ENCODE data around the gene CHRNA9. TPM values are rescaled to one million over a fixed set of nuclear protein-coding genes. Genes with fewer than 3 reads are reported as not detected.

CHRNA9 gene
- total RNA-seq, 2 experiments from 2014 or later, result 0.22 TPM; not detected in 1

GRCh38 chr4:40348000-40348399 lies 12.9 kb downstream of the CHRNA9 start:
- Mint-ChIP-seq H3K36me3 (no peaks in the 10 kb centered on the region), H3K4me1 (peaks cover 12% of the 10 kb centered on the region), H3K4me3 (no peak overlapping the region), H3K9me3 (no peaks in the 10 kb centered on the region), H3K27me3 (no peaks in the 10 kb centered on the region), H3K27ac (no peak overlapping the region)
- DNase-seq, result no peak

- Mint-ChIP-seq H3K4me1 (peaks cover 12% of the 10 kb centered on the region), H3K4me3 (no peak overlapping the region), H3K27ac (no peak overlapping the region), H3K36me3 (no peaks in the 10 kb centered on the region), H3K9me3 (no peaks in the 10 kb centered on the region), H3K27me3 (no peaks in the 10 kb centered on the region)
- no peak for DNase-seq
These were observed 14.5 kb downstream of the CHRNA9 start for GRCh38 chr4:40349561-40350198.

- Mint-ChIP-seq H3K4me3 (no peak overlapping the region), H3K4me1 (peaks cover 12% of the 10 kb centered on the region), H3K27ac (no peak overlapping the region), H3K27me3 (no peaks in the 10 kb centered on the region), H3K36me3 (no peaks in the 10 kb centered on the region), H3K9me3 (no peaks in the 10 kb centered on the region)
- no peak for DNase-seq
These were observed 15.6 kb downstream of the CHRNA9 start for GRCh38 chr4:40350627-40351227.

DNA sequence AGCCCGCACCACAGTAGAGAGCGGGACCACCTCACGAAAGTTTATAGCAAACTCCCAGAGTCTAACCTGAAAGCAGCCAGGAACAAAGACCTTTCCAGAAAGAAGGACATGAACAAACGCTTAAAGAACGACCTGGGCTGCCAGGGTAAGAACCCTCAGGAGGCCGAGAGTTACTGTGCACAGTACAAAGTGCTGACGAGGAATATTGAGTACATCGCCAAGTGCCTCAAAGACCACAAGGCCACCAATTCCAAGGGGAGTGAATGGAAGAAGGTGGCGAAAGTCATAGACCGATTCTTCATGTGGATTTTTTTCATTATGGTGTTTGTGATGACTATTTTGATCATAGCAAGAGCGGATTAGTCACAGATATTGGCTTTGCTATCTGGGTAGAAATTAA lies 19.0 kb downstream of the CHRNA9 start:
- DNase-seq, result no peak
- no peaks in the 10 kb centered on the region for H3K9me3 Mint-ChIP-seq
- H3K4me3 Mint-ChIP-seq, result no peak overlapping the region
- H3K36me3 Mint-ChIP-seq, result no peaks in the 10 kb centered on the region
- no peaks in the 10 kb centered on the region for H3K27me3 Mint-ChIP-seq
- peaks cover 11% of the 10 kb centered on the region for H3K4me1 Mint-ChIP-seq
- H3K27ac Mint-ChIP-seq, result no peak overlapping the region

GRCh38 chr4:40355131-40355530 lies 20.0 kb downstream of the CHRNA9 start:
- Mint-ChIP-seq H3K4me3 (no peak overlapping the region), H3K27me3 (no peaks in the 10 kb centered on the region), H3K27ac (no peak overlapping the region), H3K9me3 (no peaks in the 10 kb centered on the region), H3K4me1 (peaks cover 2% of the 10 kb centered on the region), H3K36me3 (no peaks in the 10 kb centered on the region)
- no peak for DNase-seq

- DNase-seq, result no peak
- H3K4me3 Mint-ChIP-seq, result no peak overlapping the region
- no peaks in the 10 kb centered on the region for H3K27me3 Mint-ChIP-seq
- no peaks in the 10 kb centered on the region for H3K4me1 Mint-ChIP-seq
- H3K27ac Mint-ChIP-seq, result no peak overlapping the region
- H3K36me3 Mint-ChIP-seq, result no peaks in the 10 kb centered on the region
- H3K9me3 Mint-ChIP-seq, result peaks cover 4% of the 10 kb centered on the region
These were observed 22.6 kb downstream of the CHRNA9 start for GRCh38 chr4:40357738-40358137.

GRCh38 chr4:40361338-40361737 lies 26.2 kb downstream of the CHRNA9 start:
- H3K36me3 Mint-ChIP-seq, result no peaks in the 10 kb centered on the region
- no peaks in the 10 kb centered on the region for H3K4me1 Mint-ChIP-seq
- DNase-seq, result no peak
- no peak overlapping the region for H3K4me3 Mint-ChIP-seq
- peaks cover 4% of the 10 kb centered on the region for H3K9me3 Mint-ChIP-seq
- no peaks in the 10 kb centered on the region for H3K27me3 Mint-ChIP-seq
- H3K27ac Mint-ChIP-seq, result no peak overlapping the region

- Mint-ChIP-seq H3K9me3 (peaks cover 4% of the 10 kb centered on the region), H3K27me3 (no peaks in the 10 kb centered on the region), H3K4me1 (no peaks in the 10 kb centered on the region), H3K4me3 (no peak overlapping the region), H3K27ac (no peak overlapping the region), H3K36me3 (no peaks in the 10 kb centered on the region)
- DNase-seq, result no peak
These were observed 28.3 kb downstream of the CHRNA9 start for GRCh38 chr4:40363382-40363920.

DNA sequence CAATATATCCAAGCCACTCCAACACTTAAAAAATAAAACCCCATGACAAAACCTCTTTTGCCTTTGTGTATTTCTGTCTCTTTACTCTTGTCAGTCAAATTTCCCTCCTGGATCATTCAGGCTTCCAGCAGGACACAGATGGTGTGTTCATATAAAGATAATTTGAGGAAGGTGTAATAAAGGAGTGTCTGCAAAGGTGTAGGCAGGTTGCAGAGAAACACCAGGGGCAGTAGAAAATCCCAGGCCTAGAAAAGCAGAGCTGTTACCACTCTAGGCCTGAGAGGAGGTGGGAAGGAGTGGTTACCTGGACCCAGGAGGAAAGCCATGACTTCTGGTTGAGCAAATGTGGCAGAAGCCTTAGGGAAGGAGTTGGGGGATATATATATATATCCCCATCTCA lies 28.8 kb downstream of the CHRNA9 start:
- no peak overlapping the region for H3K27ac Mint-ChIP-seq
- H3K9me3 Mint-ChIP-seq, result peaks cover 4% of the 10 kb centered on the region
- no peak overlapping the region for H3K4me3 Mint-ChIP-seq

DNA sequence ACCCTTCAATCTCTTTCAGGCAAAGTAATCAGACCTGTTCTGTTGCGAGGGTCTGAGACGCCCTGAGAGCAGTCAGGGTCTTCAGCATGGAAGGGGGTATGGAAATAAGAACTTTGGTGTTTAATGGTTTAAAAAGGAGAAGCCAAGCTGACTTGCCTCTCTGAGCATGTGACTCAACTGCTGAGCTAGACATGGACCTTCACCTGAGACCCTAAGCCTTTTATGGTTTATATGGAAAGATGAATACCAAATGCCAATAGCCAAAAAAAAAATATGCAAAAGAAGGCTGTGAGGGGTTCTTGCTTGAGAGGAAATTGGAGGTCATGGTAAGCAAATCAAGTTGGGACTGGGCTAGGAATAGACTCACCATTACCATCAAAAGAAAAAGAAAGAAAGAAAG lies 30.6 kb downstream of the CHRNA9 start:
- peaks cover 4% of the 10 kb centered on the region for H3K9me3 Mint-ChIP-seq
- H3K36me3 Mint-ChIP-seq, result no peaks in the 10 kb centered on the region
- no peak overlapping the region for H3K27ac Mint-ChIP-seq
- H3K4me3 Mint-ChIP-seq, result no peak overlapping the region
- H3K4me1 Mint-ChIP-seq, result no peaks in the 10 kb centered on the region
- no peaks in the 10 kb centered on the region for H3K27me3 Mint-ChIP-seq
- DNase-seq, result no peak

More for the DNA sequence above, 28.8 kb downstream of the CHRNA9 start:
- no peak for DNase-seq
- H3K27me3 Mint-ChIP-seq, result no peaks in the 10 kb centered on the region
- no peaks in the 10 kb centered on the region for H3K36me3 Mint-ChIP-seq
- H3K4me1 Mint-ChIP-seq, result no peaks in the 10 kb centered on the region

- Mint-ChIP-seq H3K4me3 (no peak overlapping the region), H3K36me3 (no peaks in the 10 kb centered on the region), H3K27me3 (no peaks in the 10 kb centered on the region), H3K27ac (no peak overlapping the region), H3K4me1 (no peaks in the 10 kb centered on the region), H3K9me3 (no peaks in the 10 kb centered on the region)
- DNase-seq, result no peak
These were observed 32.3 kb downstream of the CHRNA9 start for GRCh38 chr4:40367451-40367850.

- H3K4me3 Mint-ChIP-seq, result no peak overlapping the region
- no peak for DNase-seq
- no peaks in the 10 kb centered on the region for H3K27me3 Mint-ChIP-seq
- H3K36me3 Mint-ChIP-seq, result no peaks in the 10 kb centered on the region
- H3K9me3 Mint-ChIP-seq, result no peaks in the 10 kb centered on the region
- no peaks in the 10 kb centered on the region for H3K4me1 Mint-ChIP-seq
- no peak overlapping the region for H3K27ac Mint-ChIP-seq
These were observed 34.5 kb downstream of the CHRNA9 start for GRCh38 chr4:40369437-40370274.

DNA sequence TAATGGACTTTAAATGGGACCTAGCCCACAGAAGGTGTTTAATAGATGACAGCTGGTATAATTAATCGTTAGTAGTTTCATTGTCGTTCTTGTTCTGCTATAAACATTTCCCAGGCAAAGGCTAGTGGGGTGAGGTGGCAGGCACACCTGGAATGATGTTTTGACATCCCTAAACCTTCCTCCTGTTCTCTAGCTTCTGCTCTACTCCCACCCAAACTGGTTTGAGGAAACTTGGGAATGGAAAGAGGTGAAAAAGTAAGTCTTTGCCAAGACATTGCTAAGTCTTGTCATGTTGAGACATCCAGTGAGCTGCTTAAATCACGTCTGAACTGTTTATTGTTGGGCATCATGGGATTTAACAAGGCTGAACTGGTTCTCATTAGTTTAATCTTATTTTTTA lies 37.5 kb downstream of the CHRNA9 start:
- DNase-seq, result no peak
- no peaks in the 10 kb centered on the region for H3K4me1 Mint-ChIP-seq
- H3K4me3 Mint-ChIP-seq, result no peak overlapping the region
- no peaks in the 10 kb centered on the region for H3K36me3 Mint-ChIP-seq
- H3K27ac Mint-ChIP-seq, result no peak overlapping the region
- H3K9me3 Mint-ChIP-seq, result no peaks in the 10 kb centered on the region
- H3K27me3 Mint-ChIP-seq, result no peaks in the 10 kb centered on the region

- no peak overlapping the region for H3K4me3 Mint-ChIP-seq
- no peaks in the 10 kb centered on the region for H3K9me3 Mint-ChIP-seq
- no peak for DNase-seq
- no peaks in the 10 kb centered on the region for H3K27me3 Mint-ChIP-seq
- no peak overlapping the region for H3K27ac Mint-ChIP-seq
- no peaks in the 10 kb centered on the region for H3K36me3 Mint-ChIP-seq
- no peaks in the 10 kb centered on the region for H3K4me1 Mint-ChIP-seq
These were observed 38.5 kb downstream of the CHRNA9 start for GRCh38 chr4:40373636-40374035.

- Mint-ChIP-seq H3K27me3 (no peaks in the 10 kb centered on the region), H3K4me1 (no peaks in the 10 kb centered on the region), H3K4me3 (no peak overlapping the region), H3K36me3 (no peaks in the 10 kb centered on the region), H3K9me3 (no peaks in the 10 kb centered on the region), H3K27ac (no peak overlapping the region)
- no peak for DNase-seq
These were observed 40.0 kb downstream of the CHRNA9 start for GRCh38 chr4:40375095-40375494.

Measured in activated naive CD8-positive, alpha-beta T cell treated with anti-CD3 and anti-CD28 coated beads for 36 hours (primary cell).